Memory B cell (primary cell): ENCODE data around the gene GATAD2B.

Experiments
- ATAC-seq: fragments of 150-1000 bp; cut with Tn5 transposase; 2 replicates; pipeline ENCODE4 v1.10.0; 2021; ENCODE audit warnings: low read depth, mild to moderate bottlenecking, moderate library complexity
- DNase-seq, 2 donors: peaks; one replicate each; pipeline ENCODE4 v3.0.0; 2022; ENCODE audit warnings: low spot score in 2 of 2
- H3K27ac Mint-ChIP-seq: one replicate; pipeline ENCODE4 v1.8.0; 2022; ENCODE audit warnings: mild to moderate bottlenecking, moderate library complexity, mixed read lengths
- H3K27me3 Mint-ChIP-seq: one replicate; pipeline ENCODE4 v1.8.0; 2022; ENCODE audit warnings: mixed read lengths
- H3K36me3 Mint-ChIP-seq: one replicate; pipeline ENCODE4 v1.8.0; 2022; ENCODE audit warnings: mild to moderate bottlenecking, mixed read lengths
- H3K4me1 Mint-ChIP-seq: one replicate; pipeline ENCODE4 v1.8.0; 2022; ENCODE audit warnings: mixed read lengths
- H3K4me3 Mint-ChIP-seq: one replicate; pipeline ENCODE4 v1.8.0; 2022; ENCODE audit warnings: mild to moderate bottlenecking, moderate library complexity, mixed read lengths
- H3K9me3 Mint-ChIP-seq: one replicate; pipeline ENCODE4 v1.8.0; 2022; ENCODE audit warnings: mixed read lengths

The GATAD2B gene

GRCh38 chr1:153958961-153959260, 36.1 kb upstream of the GATAD2B start:
- peak overlapping the region; percentile 92 for H3K4me3 Mint-ChIP-seq
- H3K27me3 Mint-ChIP-seq: no peaks in the 10 kb centered on the region
- H3K9me3 Mint-ChIP-seq: no peaks in the 10 kb centered on the region
- H3K4me1 Mint-ChIP-seq: peaks cover 45% of the 10 kb centered on the region
- DNase-seq (no peak), ATAC-seq (no peak)
- peaks cover 8% of the 10 kb centered on the region for H3K36me3 Mint-ChIP-seq
- peak overlapping the region; percentile 89 for H3K27ac Mint-ChIP-seq

GRCh38 chr1:153958111-153958960, 35.6 kb upstream of the GATAD2B start, which contains the start of gene CRTC2:
Gene CRTC2, minus strand, starts transcription at chr1:153958612. Its CDS starts 115 bp downstream, at chr1:153958497.
- Mint-ChIP-seq H3K36me3 (peaks cover 9% of the 10 kb centered on the region), H3K4me1 (peaks cover 41% of the 10 kb centered on the region), H3K27me3 (no peaks in the 10 kb centered on the region), H3K4me3 (peak within 1 kb of the TSS; percentile 92), H3K9me3 (no peaks in the 10 kb centered on the region), H3K27ac (peak within 1 kb of the TSS; percentile 89)
- peak; percentile 87 for ATAC-seq
- peak; percentile 91 to 96 for DNase-seq

DNA sequence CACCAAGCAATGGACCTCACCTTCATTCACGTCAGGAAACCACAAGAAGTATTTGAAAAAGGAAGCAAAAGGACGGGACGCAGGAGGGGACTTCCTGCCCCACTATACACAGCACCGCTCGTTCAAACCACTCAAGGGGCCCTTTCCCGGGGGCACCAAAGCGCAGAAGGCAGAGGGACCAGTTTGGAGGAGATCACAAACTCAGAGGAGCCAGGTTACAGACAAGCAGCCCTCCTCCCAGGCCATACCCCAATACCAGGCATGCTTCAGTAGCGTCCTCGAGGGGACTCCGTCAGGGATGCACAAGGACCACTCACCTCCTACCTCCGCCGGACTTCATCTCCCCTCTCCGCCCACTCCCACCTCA, 35.0 kb upstream of the GATAD2B start:
- Mint-ChIP-seq H3K36me3 (peaks cover 12% of the 10 kb centered on the region), H3K4me3 (peak overlapping the region; percentile 92), H3K27me3 (no peaks in the 10 kb centered on the region), H3K9me3 (no peaks in the 10 kb centered on the region), H3K27ac (peak overlapping the region; percentile 89), H3K4me1 (peaks cover 40% of the 10 kb centered on the region)
- ATAC-seq: peak; percentile 28
- peak; percentile 33 to 62 for DNase-seq

DNA sequence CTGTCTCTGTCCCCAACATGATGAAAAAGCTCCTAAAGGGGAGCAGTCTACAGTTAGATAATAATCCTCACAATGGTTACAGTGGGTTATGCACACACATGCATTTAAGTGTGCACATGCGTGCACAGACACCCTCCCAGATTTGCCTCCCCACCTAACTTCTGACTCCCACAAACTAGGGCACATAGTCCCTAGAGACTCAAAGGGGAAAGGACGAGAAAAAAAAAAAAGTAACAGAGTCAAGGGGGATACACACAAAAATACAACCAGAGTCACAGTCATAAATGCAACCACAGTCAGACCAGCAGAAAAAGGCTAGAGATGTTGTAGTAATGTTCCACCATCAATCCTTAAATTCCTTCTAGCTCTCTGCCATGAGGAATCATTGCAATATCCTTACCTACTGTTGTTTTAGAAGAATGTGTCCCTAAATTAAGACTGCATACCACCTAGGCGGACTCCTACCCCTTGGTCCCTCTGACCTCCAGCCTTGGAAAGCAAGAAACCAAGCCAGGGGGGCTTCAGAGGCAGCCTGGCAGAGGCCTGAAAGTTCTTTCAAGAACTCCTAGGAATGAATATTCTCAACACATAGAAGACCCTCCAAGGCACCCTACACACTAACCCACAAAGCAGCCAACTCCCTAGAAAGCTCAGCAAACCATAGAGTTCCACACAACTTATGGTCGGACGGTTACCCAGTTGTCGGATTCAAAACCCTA, 34.4 kb upstream of the GATAD2B start:
- no peaks in the 10 kb centered on the region for H3K9me3 Mint-ChIP-seq
- peak overlapping the region; percentile 92 for H3K4me3 Mint-ChIP-seq
- ATAC-seq (no peak), DNase-seq (no peak)
- peaks cover 38% of the 10 kb centered on the region for H3K4me1 Mint-ChIP-seq
- peak overlapping the region; percentile 89 for H3K27ac Mint-ChIP-seq
- no peaks in the 10 kb centered on the region for H3K27me3 Mint-ChIP-seq
- peaks cover 16% of the 10 kb centered on the region for H3K36me3 Mint-ChIP-seq

GRCh38 chr1:153954826-153955225, 32.1 kb upstream of the GATAD2B start:
- Mint-ChIP-seq H3K4me1 (peaks cover 46% of the 10 kb centered on the region), H3K9me3 (no peaks in the 10 kb centered on the region), H3K4me3 (no peak overlapping the region), H3K27me3 (no peaks in the 10 kb centered on the region), H3K27ac (peak overlapping the region; percentile 80), H3K36me3 (peaks cover 35% of the 10 kb centered on the region)
- ATAC-seq (no peak), DNase-seq (no peak)

GRCh38 chr1:153953859-153954365, 31.1 kb upstream of the GATAD2B start:
- peaks cover 46% of the 10 kb centered on the region for H3K4me1 Mint-ChIP-seq

GRCh38 chr1:153951801-153952200, 29.0 kb upstream of the GATAD2B start:
- Mint-ChIP-seq H3K4me3 (no peak overlapping the region), H3K27me3 (no peaks in the 10 kb centered on the region), H3K27ac (no peak overlapping the region), H3K4me1 (peaks cover 46% of the 10 kb centered on the region), H3K36me3 (peaks cover 42% of the 10 kb centered on the region), H3K9me3 (no peaks in the 10 kb centered on the region)
- DNase-seq: no peak
- ATAC-seq: no peak

More at GRCh38 chr1:153953859-153954365, 31.1 kb upstream of the GATAD2B start:
- ATAC-seq (no peak), DNase-seq (no peak)
- Mint-ChIP-seq H3K4me3 (no peak overlapping the region), H3K36me3 (peaks cover 38% of the 10 kb centered on the region), H3K9me3 (no peaks in the 10 kb centered on the region), H3K27ac (peak overlapping the region; percentile 80), H3K27me3 (no peaks in the 10 kb centered on the region)

GRCh38 chr1:153951183-153951582, 28.4 kb upstream of the GATAD2B start:
- Mint-ChIP-seq H3K27ac (peak overlapping the region; percentile 56), H3K4me1 (peaks cover 42% of the 10 kb centered on the region), H3K27me3 (no peaks in the 10 kb centered on the region), H3K4me3 (no peak overlapping the region), H3K9me3 (no peaks in the 10 kb centered on the region), H3K36me3 (peaks cover 42% of the 10 kb centered on the region)
- DNase-seq (no peak), ATAC-seq (no peak)

DNA sequence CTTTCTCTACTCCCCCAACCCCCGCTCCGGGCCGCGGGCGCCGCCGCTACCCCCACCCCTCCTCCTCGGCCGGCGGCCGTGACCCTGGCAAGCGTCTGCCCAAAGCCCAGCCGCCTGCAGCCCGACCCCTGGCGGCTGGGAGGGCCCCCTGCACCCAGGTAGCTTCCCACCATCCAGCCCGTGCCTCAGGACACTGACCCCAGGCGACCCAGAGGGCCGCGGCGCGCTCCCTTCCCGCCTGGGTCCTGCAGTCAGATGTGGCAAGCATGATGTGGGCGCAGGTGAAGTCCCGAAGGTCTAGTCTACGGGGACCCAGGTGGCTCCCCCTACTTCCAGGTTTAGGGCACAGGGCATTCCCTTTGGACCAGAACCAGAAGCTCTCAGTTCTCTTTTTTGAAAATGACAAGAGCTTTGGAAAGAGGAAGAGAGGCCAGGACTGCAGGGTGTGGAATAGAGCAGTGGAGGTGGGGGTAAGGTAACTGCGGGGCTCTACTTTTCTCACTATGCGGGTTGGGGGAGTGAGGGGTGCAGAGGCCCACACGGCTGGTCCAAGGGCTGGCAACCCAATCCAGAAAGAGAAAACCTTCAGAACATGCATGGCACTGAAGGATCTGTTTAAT, 24.0 kb upstream of the GATAD2B start, which contains the start of gene DENND4B:
Gene DENND4B (minus strand): TSS at position 97 of the 620 bp plus-strand sequence. CDS start 2,344 bp downstream, outside the sequence.
- Mint-ChIP-seq H3K27ac (peak within 1 kb of the TSS; percentile 98), H3K4me1 (peaks cover 44% of the 10 kb centered on the region), H3K36me3 (peaks cover 35% of the 10 kb centered on the region), H3K4me3 (peak within 1 kb of the TSS; percentile 97), H3K9me3 (no peaks in the 10 kb centered on the region), H3K27me3 (no peaks in the 10 kb centered on the region)
- DNase-seq (peak; percentile 73 to 77), ATAC-seq (peak; percentile 42)

DNA sequence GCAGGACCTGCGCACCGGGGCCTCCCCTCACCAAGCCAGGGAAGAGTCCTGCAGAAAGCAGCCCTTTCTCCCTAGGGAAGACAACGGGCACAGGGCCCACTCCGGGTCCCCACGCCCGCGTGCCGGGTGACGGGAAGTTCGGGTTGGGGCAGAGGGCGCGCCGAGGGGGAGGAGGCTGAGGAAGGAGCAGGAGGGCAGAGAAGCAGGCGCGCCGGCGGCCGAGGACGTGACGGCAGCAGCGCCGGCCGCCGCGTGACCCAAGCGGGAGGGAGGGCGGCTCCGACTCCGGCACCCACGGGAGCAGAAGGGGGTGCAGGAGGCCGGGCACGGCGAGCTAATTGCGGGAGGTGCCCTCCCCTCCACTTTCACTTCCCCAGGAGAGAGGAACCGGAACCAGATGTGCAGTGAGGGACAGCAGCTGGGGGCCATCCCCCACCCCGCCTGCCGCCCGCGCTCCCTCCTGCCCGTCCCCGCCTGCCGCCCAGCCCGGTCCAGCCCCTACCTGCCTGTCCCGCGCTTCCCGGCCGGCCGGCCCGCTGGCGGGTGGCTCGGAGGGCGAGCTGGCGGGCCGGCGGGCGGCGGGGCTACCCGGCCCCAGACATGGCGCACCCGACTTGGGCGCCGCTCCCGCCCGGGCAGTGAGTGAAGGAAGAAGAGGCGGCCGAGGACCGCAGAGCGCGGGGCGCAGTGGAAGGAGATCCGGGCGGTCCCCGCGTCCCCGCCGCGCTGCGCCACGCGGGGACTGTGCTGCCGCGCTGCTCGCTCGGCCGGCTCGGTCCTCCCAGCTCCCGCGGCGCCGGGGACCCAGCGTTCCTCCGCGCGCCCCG, 23.2 kb upstream of the GATAD2B start:
- no peaks in the 10 kb centered on the region for H3K9me3 Mint-ChIP-seq
- H3K36me3 Mint-ChIP-seq: peaks cover 29% of the 10 kb centered on the region

DNA sequence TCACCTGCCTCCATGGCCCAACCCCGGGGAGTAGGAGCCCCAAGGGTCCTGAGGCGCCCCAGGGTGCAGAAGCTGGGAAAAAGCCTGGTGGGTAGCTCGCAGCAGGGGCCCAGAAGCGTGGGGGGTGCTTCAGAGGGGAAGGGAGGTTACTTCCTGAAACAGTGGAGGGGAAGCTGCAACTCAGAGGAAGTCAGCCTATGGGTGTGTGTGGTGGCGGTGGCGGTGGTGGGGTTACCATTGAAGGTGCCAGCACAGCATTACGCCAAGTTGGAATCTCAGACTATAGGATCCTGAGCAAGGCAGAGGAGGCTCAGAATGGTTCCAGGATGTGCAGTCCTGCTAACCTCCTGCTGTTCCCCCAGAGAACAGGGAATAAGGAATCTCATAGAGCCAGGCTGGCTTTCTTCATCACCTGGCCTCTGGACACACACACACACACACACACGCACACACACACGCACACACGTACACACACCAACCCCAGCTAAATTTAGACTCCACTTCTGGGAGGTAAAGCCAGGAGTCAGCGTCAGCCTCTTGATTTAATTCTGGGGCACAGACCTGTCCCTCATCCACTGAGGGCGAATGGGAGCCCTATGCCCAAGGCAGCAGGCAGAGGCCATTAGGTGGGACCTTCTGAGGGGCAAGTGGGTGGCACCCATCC, 22.5 kb upstream of the GATAD2B start:
- Mint-ChIP-seq H3K36me3 (peaks cover 26% of the 10 kb centered on the region), H3K4me1 (peaks cover 38% of the 10 kb centered on the region), H3K27ac (peak overlapping the region; percentile 98), H3K9me3 (no peaks in the 10 kb centered on the region), H3K4me3 (peak overlapping the region; percentile 97), H3K27me3 (no peaks in the 10 kb centered on the region)
- DNase-seq (peak; percentile 69 to 79), ATAC-seq (peak; percentile 55)

More for the DNA sequence above, 23.2 kb upstream of the GATAD2B start:
- Mint-ChIP-seq H3K27me3 (no peaks in the 10 kb centered on the region), H3K4me3 (peak overlapping the region; percentile 97), H3K27ac (peak overlapping the region; percentile 98), H3K4me1 (peaks cover 40% of the 10 kb centered on the region)
- peak; percentile 90 to 95 for DNase-seq
- ATAC-seq: peak; percentile 74

- Mint-ChIP-seq H3K4me3 (peak overlapping the region; percentile 97), H3K27me3 (no peaks in the 10 kb centered on the region), H3K4me1 (peaks cover 38% of the 10 kb centered on the region), H3K9me3 (no peaks in the 10 kb centered on the region), H3K27ac (peak overlapping the region; percentile 98), H3K36me3 (peaks cover 27% of the 10 kb centered on the region)
- ATAC-seq (no peak), DNase-seq (no peak)
Observed at GRCh38 chr1:153944827-153945117, 22.0 kb upstream of the GATAD2B start.
